WTC11 (cell line): ENCODE data around the gene DNAAF1. TPM values are rescaled to one million over a fixed set of nuclear protein-coding genes. Genes with fewer than 3 reads are reported as not detected.

ENCODE experiments used
- AR ChIP-seq: fragments of 250-450 bp; sonication (Bioruptor Pico); IDR thresholded peaks from 2 replicates; pipeline ENCODE4 v1.9.0; 2021; ENCODE audit warnings: mild to moderate bottlenecking
- ATF3 ChIP-seq: sonication (generic); formaldehyde crosslinking; conservative IDR thresholded peaks from 2 replicates; pipeline ENCODE4 v1.8.1; 2022; ENCODE audit warnings: mild to moderate bottlenecking, missing genetic modification reagents
- EMX1 ChIP-seq: fragments of 250-450 bp; sonication (Bioruptor Pico); IDR thresholded peaks from 2 replicates; pipeline ENCODE4 v1.8.0; 2021; ENCODE audit warnings: mild to moderate bottlenecking
- FOXK1 ChIP-seq: sonication (generic); formaldehyde crosslinking; IDR thresholded peaks from 2 replicates; pipeline ENCODE4 v1.8.0; 2022; ENCODE audit warnings: mild to moderate bottlenecking, moderate library complexity, missing genetic modification reagents
- FOXP1 ChIP-seq: sonication (generic); formaldehyde crosslinking; IDR thresholded peaks from 2 replicates; pipeline ENCODE4 v1.8.0; 2022; ENCODE audit warnings: missing genetic modification reagents, mild to moderate bottlenecking, moderate library complexity, borderline replicate concordance
- FOXP4 ChIP-seq: sonication (generic); formaldehyde crosslinking; IDR thresholded peaks from 2 replicates; pipeline ENCODE4 v1.8.0; 2022; ENCODE audit warnings: mild to moderate bottlenecking, missing genetic modification reagents
- HMGA2 ChIP-seq: fragments of 250-450 bp; sonication (Bioruptor Pico); IDR thresholded peaks from 2 replicates; pipeline ENCODE4 v1.4.0; 2021; ENCODE audit warnings: mild to moderate bottlenecking, moderate library complexity
- JAZF1 ChIP-seq: fragments of 250-450 bp; sonication (Bioruptor Pico); IDR thresholded peaks from 2 replicates; pipeline ENCODE4 v1.9.0; 2021; ENCODE audit warnings: moderate library complexity, mild to moderate bottlenecking, inconsistent platforms
- KAT7 ChIP-seq: sonication (generic); formaldehyde crosslinking; IDR thresholded peaks from 2 replicates; pipeline ENCODE4 v1.8.1; 2023; ENCODE audit warnings: missing genetic modification reagents, mild to moderate bottlenecking, borderline replicate concordance
- MAX ChIP-seq: sonication (generic); formaldehyde crosslinking; IDR thresholded peaks from 2 replicates; pipeline ENCODE4 v1.8.0; 2022; ENCODE audit warnings: mild to moderate bottlenecking, missing genetic modification reagents
- MLX ChIP-seq: sonication (generic); formaldehyde crosslinking; IDR thresholded peaks from 2 replicates; pipeline ENCODE4 v1.8.1; 2023; ENCODE audit warnings: mild to moderate bottlenecking, missing genetic modification reagents, moderate library complexity
- MXD4 ChIP-seq: fragments of 250-450 bp; sonication (Bioruptor Pico); IDR thresholded peaks from 2 replicates; pipeline ENCODE4 v1.8.0; 2021; ENCODE audit warnings: mild to moderate bottlenecking, moderate library complexity, borderline replicate concordance
- NFE2L1 ChIP-seq: sonication (generic); formaldehyde crosslinking; IDR thresholded peaks from 2 replicates; pipeline ENCODE4 v1.8.1; 2023; ENCODE audit warnings: missing genetic modification reagents
- NR3C1 ChIP-seq: sonication (generic); formaldehyde crosslinking; conservative IDR thresholded peaks from 2 replicates; pipeline ENCODE4 v1.8.1; 2023; ENCODE audit warnings: low read depth, mild to moderate bottlenecking, missing genetic modification reagents
- SMAD4 ChIP-seq: sonication (generic); formaldehyde crosslinking; IDR thresholded peaks from 2 replicates; pipeline ENCODE4 v1.8.0; 2022; ENCODE audit warnings: mild to moderate bottlenecking, missing genetic modification reagents
- USF1 ChIP-seq: sonication (generic); formaldehyde crosslinking; IDR thresholded peaks from 2 replicates; pipeline ENCODE4 v1.8.0; 2022; ENCODE audit warnings: mild to moderate bottlenecking, missing genetic modification reagents
- ZNF219 ChIP-seq: sonication (generic); formaldehyde crosslinking; IDR thresholded peaks from 2 replicates; pipeline ENCODE4 v1.8.0; 2023; ENCODE audit warnings: missing genetic modification reagents, mild to moderate bottlenecking, borderline replicate concordance
- ZNF232 ChIP-seq: sonication (generic); formaldehyde crosslinking; IDR thresholded peaks from 2 replicates; pipeline ENCODE4 v1.8.0; 2022; ENCODE audit warnings: mild to moderate bottlenecking, missing genetic modification reagents
- ZNF317 ChIP-seq: sonication (generic); formaldehyde crosslinking; IDR thresholded peaks from 2 replicates; pipeline ENCODE4 v1.8.1; 2023; ENCODE audit warnings: low read depth, mild to moderate bottlenecking, moderate library complexity, missing genetic modification reagents, borderline replicate concordance
- ZNF425 ChIP-seq: fragments of 250-450 bp; sonication (Bioruptor Pico); conservative IDR thresholded peaks from 2 replicates; pipeline ENCODE4 v1.9.0; 2021; ENCODE audit warnings: mild to moderate bottlenecking
- total RNA-seq: library from RNA; stranded (reverse); gene quantifications from 3 replicates; pipeline ENCODE4 v1.2.3, GENCODE V29; 2021

Gene DNAAF1
- total RNA-seq, 1 experiment from 2014 or later: 0.20 TPM

GRCh38 chr16:84116720-84117493, 28.2 kb upstream of the DNAAF1 start, which contains the start of gene MBTPS1 (continued):
- TF ChIP-seq MLX: peak; percentile 12; the same call in 1 of the 2 replicates
- peak; percentile 76 for TF ChIP-seq FOXP4 (CRISPR knock-in tag)
- TF ChIP-seq SMAD4: no peak
- peak; percentile 83 for TF ChIP-seq MAX (CRISPR knock-in tag)
- no peak for TF ChIP-seq ZNF317 (CRISPR knock-in tag)
- TF ChIP-seq HMGA2 (CRISPR knock-in tag): no peak
- no peak for TF ChIP-seq ZNF425 (CRISPR knock-in tag)
- TF ChIP-seq ZNF232 (CRISPR knock-in tag): peak; percentile 85; the same call in 1 of the 2 replicates
- 0 out of 2 replicates have a peak, but pooled peaks have one; percentile 32 for TF ChIP-seq ZNF219 (CRISPR knock-in tag)
- TF ChIP-seq USF1 (CRISPR knock-in tag): no peak
- TF ChIP-seq MXD4 (CRISPR knock-in tag): no peak
- no peak for TF ChIP-seq AR (CRISPR knock-in tag)
- TF ChIP-seq JAZF1 (CRISPR knock-in tag): no peak
- peak; percentile 20; the same call in 1 of the 2 replicates for TF ChIP-seq NFE2L1
- no peak for TF ChIP-seq NR3C1 (CRISPR knock-in tag)
- TF ChIP-seq EMX1 (CRISPR knock-in tag): no peak
- TF ChIP-seq ATF3 (CRISPR knock-in tag): no peak
- TF ChIP-seq KAT7: no peak
- peak; percentile 100 for TF ChIP-seq FOXK1 (CRISPR knock-in tag)
- peak; percentile 89 for TF ChIP-seq FOXP1
